Smooth muscle cell (in vitro differentiated cells): Measurements from ENCODE around the gene UBE2E3. TPM values are rescaled to one million over a fixed set of nuclear protein-coding genes. Genes with fewer than 3 reads are reported as not detected.

Source experiments
- DNase-seq: peaks from one replicate; lab custom pipeline; 2025; ENCODE audit not compliant: unreplicated experiment; lab: John Stamatoyannopoulos, UW
- H2AFZ ChIP-seq: fragments of 200-600 bp; sonication (generic); 2 replicates; pipeline ENCODE4 v1.6.0; 2016; ENCODE audit warnings: antibody characterized with exemption, low read depth, mild to moderate bottlenecking
- H3F3A ChIP-seq: fragments of 200-600 bp; sonication (generic); 2 replicates; pipeline ENCODE4 v1.6.0; 2017; ENCODE audit warnings: antibody characterized with exemption, low read depth
- H3K27ac ChIP-seq: fragments of 200-600 bp; sonication (generic); 2 replicates; pipeline ENCODE4 v1.5.1; 2016; ENCODE audit warnings: low read depth, mild to moderate bottlenecking
- H3K27me3 ChIP-seq: fragments of 200-600 bp; sonication (generic); 2 replicates; pipeline ENCODE4 v1.6.1; 2016; ENCODE audit warnings: low read depth, mild to moderate bottlenecking
- H3K36me3 ChIP-seq: fragments of 200-600 bp; sonication (generic); 2 replicates; pipeline ENCODE4 v1.5.1; 2016; ENCODE audit warnings: low read depth
- H3K4me1 ChIP-seq: fragments of 200-600 bp; sonication (generic); 2 replicates; pipeline ENCODE4 v1.5.1; 2016; ENCODE audit warnings: low read depth
- H3K4me2 ChIP-seq: fragments of 200-600 bp; sonication (generic); 2 replicates; pipeline ENCODE4 v1.6.0; 2016; ENCODE audit warnings: mild to moderate bottlenecking
- H3K4me3 ChIP-seq: fragments of 200-600 bp; sonication (generic); 2 replicates; pipeline ENCODE4 v1.5.1; 2016; ENCODE audit warnings: mild to moderate bottlenecking
- H3K79me2 ChIP-seq: fragments of 200-600 bp; sonication (generic); 2 replicates; pipeline ENCODE4 v1.6.0; 2016; ENCODE audit warnings: low read depth, mild to moderate bottlenecking
- H3K9ac ChIP-seq: fragments of 200-600 bp; sonication (generic); 2 replicates; pipeline ENCODE4 v1.6.0; 2016; ENCODE audit warnings: low read depth
- H3K9me3 ChIP-seq: fragments of 200-600 bp; sonication (generic); replicated peaks from 2 replicates; pipeline ENCODE4 v1.5.1; 2016; ENCODE audit warnings: low read depth
- H4K20me1 ChIP-seq: fragments of 200-600 bp; sonication (generic); 2 replicates; pipeline ENCODE4 v1.6.0; 2016; ENCODE audit warnings: low read depth
- CTCF ChIP-seq: fragments of 200-600 bp; sonication (generic); IDR thresholded peaks from 2 replicates; pipeline ENCODE4 v1.5.1; 2017; ENCODE audit warnings: borderline replicate concordance, mild to moderate bottlenecking, antibody characterized with exemption; ENCODE audit not compliant: insufficient read depth, poor library complexity, severe bottlenecking
- WGBS: methylation state at CpG from one replicate; pipeline ENCODE4 v1.1.7; 2016; ENCODE audit warnings: low lambda C conversion rate; 5-methylcytosine and 5-hydroxymethylcytosine counted together
- polyA plus RNA-seq: library from polyadenylated mRNA; unstranded; fragments of >200 nt; fragmentation: Nextera tagmentation; extraction: Ambion mirVana; gene quantifications from 2 replicates; pipeline ENCODE4 v1.2.1, GENCODE V29; 2016
- total RNA-seq: library from RNA; depleted of rRNA; stranded (reverse); fragments of >200 nt; gene quantifications from 2 replicates; pipeline ENCODE4 v1.2.3, GENCODE V29; 2014

Gene UBE2E3
- total and polyA plus RNA-seq, 2 experiments from 2014 or later, result 225 to 259 TPM

GRCh38 chr2:180944372-180944771 is 36.0 kb upstream of the UBE2E3 start:
- Histone ChIP-seq H3K9me3 (no peaks in the 10 kb centered on the region), H3K9ac (no peak overlapping the region), H3K36me3 (no peaks in the 10 kb centered on the region), H3K4me2 (no peak overlapping the region), H3F3A (no peaks in the 10 kb centered on the region), H4K20me1 (no peaks in the 10 kb centered on the region), H3K4me3 (no peak overlapping the region), H2AFZ (no peak overlapping the region), H3K27me3 (no peaks in the 10 kb centered on the region), H3K79me2 (no peaks in the 10 kb centered on the region), H3K4me1 (no peaks in the 10 kb centered on the region), H3K27ac (no peak overlapping the region)
- DNase-seq, result no peak
- TF ChIP-seq CTCF, result no peak
- 90% methylated on average over 3 of the region's 3 CpGs for WGBS

GRCh38 chr2:180947208-180947689 is 33.2 kb upstream of the UBE2E3 start:
- no peak for DNase-seq
- H3K27ac ChIP-seq, result no peak overlapping the region
- H3K4me2 ChIP-seq, result no peak overlapping the region
- H3K27me3 ChIP-seq, result no peaks in the 10 kb centered on the region
- H3K36me3 ChIP-seq, result no peaks in the 10 kb centered on the region
- no peaks in the 10 kb centered on the region for H4K20me1 ChIP-seq
- 83% methylated on average over 1 of the region's 1 CpG for WGBS
- no peaks in the 10 kb centered on the region for H3K79me2 ChIP-seq
- H3F3A ChIP-seq, result no peaks in the 10 kb centered on the region
- no peak overlapping the region for H2AFZ ChIP-seq
- no peak overlapping the region for H3K4me3 ChIP-seq
- H3K4me1 ChIP-seq, result no peaks in the 10 kb centered on the region
- H3K9me3 ChIP-seq, result no peaks in the 10 kb centered on the region
- TF ChIP-seq CTCF, result no peak
- no peak overlapping the region for H3K9ac ChIP-seq

GRCh38 chr2:180949896-180950295 is 30.5 kb upstream of the UBE2E3 start:
- Histone ChIP-seq H3K27ac (no peak overlapping the region), H3K4me2 (no peak overlapping the region), H3K36me3 (no peaks in the 10 kb centered on the region), H3K79me2 (no peaks in the 10 kb centered on the region), H3F3A (no peaks in the 10 kb centered on the region), H2AFZ (no peak overlapping the region), H3K4me1 (no peaks in the 10 kb centered on the region), H3K4me3 (no peak overlapping the region), H3K9me3 (no peaks in the 10 kb centered on the region), H3K9ac (no peak overlapping the region), H3K27me3 (no peaks in the 10 kb centered on the region), H4K20me1 (no peaks in the 10 kb centered on the region)
- no peak for TF ChIP-seq CTCF
- WGBS, result 42% methylated on average over 1 of the region's 1 CpG
- DNase-seq, result no peak

- no peaks in the 10 kb centered on the region for H3K79me2 ChIP-seq
- no peak overlapping the region for H3K27ac ChIP-seq
- H3K4me1 ChIP-seq, result no peaks in the 10 kb centered on the region
- H3K4me3 ChIP-seq, result no peak overlapping the region
- H3F3A ChIP-seq, result no peaks in the 10 kb centered on the region
- no peaks in the 10 kb centered on the region for H3K9me3 ChIP-seq
- no peaks in the 10 kb centered on the region for H3K27me3 ChIP-seq
- H2AFZ ChIP-seq, result no peak overlapping the region
- no peak for DNase-seq
- 90% methylated on average over 2 of the region's 2 CpGs for whole genome bisulfite sequencing
- no peak for TF ChIP-seq CTCF
- H3K9ac ChIP-seq, result no peak overlapping the region
- H4K20me1 ChIP-seq, result no peaks in the 10 kb centered on the region
- no peak overlapping the region for H3K4me2 ChIP-seq
- no peaks in the 10 kb centered on the region for H3K36me3 ChIP-seq
These were observed 28.3 kb upstream of the UBE2E3 start for GRCh38 chr2:180952082-180952481.
